ENCODE results near the gene LPCAT4.

GRCh38 chr15:34366271-34367065 is 528 bp downstream of the LPCAT4 start:
- no peak for TF ChIP-seq CTCF (IDR thresholded peaks at IDR 0.05)
- no peak for TF ChIP-seq ZFX (IDR thresholded peaks at IDR 0.05; ENCODE audit: borderline replicate concordance)
